ENCODE measurements around the gene PHLPP1.
A peak's percentile ranks its signal among the peaks of the same experiment; 100 is the strongest.

Gene PHLPP1

DNA sequence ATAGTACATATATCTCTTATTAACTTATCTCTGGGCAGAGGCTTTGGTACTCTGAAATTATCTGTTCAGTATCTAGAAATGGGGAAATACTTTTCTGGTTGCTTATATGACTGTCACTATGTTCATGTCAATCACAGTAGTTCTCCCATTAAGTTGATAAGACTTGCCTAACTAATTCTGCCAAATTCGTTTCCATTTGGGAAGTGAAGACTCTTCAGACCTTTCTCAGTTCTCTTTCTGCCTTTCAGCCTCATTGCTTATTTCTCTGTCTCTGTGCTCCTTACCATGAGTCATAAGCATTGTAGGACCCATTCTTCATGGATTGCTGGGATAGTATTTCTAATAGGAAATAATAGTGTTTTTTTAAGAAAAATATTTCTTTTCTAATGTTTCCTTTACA lies 113.5 kb downstream of the PHLPP1 start:
- TF ChIP-seq FOXP2 (optimal IDR thresholded peaks at IDR 0.05; ENCODE audit: control extremely low read depth, extremely low read length, insufficient read depth) (no peak), EZH2 (IDR thresholded peaks at IDR 0.05) (no peak), POLR2AphosphoS5 (IDR thresholded peaks at IDR 0.05; ENCODE audit: borderline replicate concordance, low read depth, low read length) (no peak)
- no peak overlapping the region for H3K4me3 ChIP-seq
- H3K9ac ChIP-seq (ENCODE audit: insufficient read length) = no peak overlapping the region
- no peaks in the 10 kb centered on the region for H3K9me3 ChIP-seq (ENCODE audit: low read depth, low read length)
- no peak overlapping the region for H3K27ac ChIP-seq
- H3K36me3 ChIP-seq (ENCODE audit: insufficient read depth, low read length) = no peaks in the 10 kb centered on the region
- no peak for DNase-seq (ENCODE audit: low read depth, low spot score)

DNA sequence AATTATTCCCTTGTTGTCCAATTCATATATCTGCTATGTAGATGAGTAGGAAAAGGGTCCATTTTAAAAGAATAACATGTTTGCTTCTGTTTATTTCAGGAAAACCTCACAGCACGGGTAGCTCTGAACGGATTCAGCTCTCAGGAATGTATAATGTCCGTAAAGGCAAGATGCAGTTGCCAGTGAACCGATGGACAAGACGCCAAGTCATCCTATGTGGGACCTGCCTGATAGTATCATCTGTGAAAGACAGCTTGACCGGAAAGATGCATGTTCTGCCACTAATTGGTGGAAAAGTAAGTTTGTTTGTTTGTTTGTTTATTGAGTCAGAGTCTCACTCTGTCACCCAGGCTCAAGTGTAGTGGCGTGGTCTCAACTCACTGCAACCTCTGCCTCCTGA lies 114.6 kb downstream of the PHLPP1 start:
- Histone ChIP-seq H3K9ac (ENCODE audit: insufficient read length) (no peak overlapping the region), H3K27ac (no peak overlapping the region), H3K4me3 (no peak overlapping the region), H3K9me3 (ENCODE audit: low read depth, low read length) (no peaks in the 10 kb centered on the region), H3K36me3 (ENCODE audit: insufficient read depth, low read length) (no peaks in the 10 kb centered on the region)
- no peak for DNase-seq (ENCODE audit: low read depth, low spot score)
- no peak for TF ChIP-seq FOXP2 (optimal IDR thresholded peaks at IDR 0.05; ENCODE audit: control extremely low read depth, extremely low read length, insufficient read depth)
- no peak for TF ChIP-seq EZH2 (IDR thresholded peaks at IDR 0.05)
- no peak for TF ChIP-seq POLR2AphosphoS5 (IDR thresholded peaks at IDR 0.05; ENCODE audit: borderline replicate concordance, low read depth, low read length)

GRCh38 chr18:62832282-62832681 lies 116.9 kb downstream of the PHLPP1 start:
- DNase-seq (ENCODE audit: low read depth, low spot score) = no peak
- Histone ChIP-seq H3K9ac (ENCODE audit: insufficient read length) (no peak overlapping the region), H3K4me3 (no peak overlapping the region), H3K9me3 (ENCODE audit: low read depth, low read length) (no peaks in the 10 kb centered on the region), H3K27ac (no peak overlapping the region), H3K36me3 (ENCODE audit: insufficient read depth, low read length) (no peaks in the 10 kb centered on the region)
- no peak for TF ChIP-seq EZH2 (IDR thresholded peaks at IDR 0.05)
- no peak for TF ChIP-seq POLR2AphosphoS5 (IDR thresholded peaks at IDR 0.05; ENCODE audit: borderline replicate concordance, low read depth, low read length)
- TF ChIP-seq FOXP2 (optimal IDR thresholded peaks at IDR 0.05; ENCODE audit: control extremely low read depth, extremely low read length, insufficient read depth) = no peak

DNA sequence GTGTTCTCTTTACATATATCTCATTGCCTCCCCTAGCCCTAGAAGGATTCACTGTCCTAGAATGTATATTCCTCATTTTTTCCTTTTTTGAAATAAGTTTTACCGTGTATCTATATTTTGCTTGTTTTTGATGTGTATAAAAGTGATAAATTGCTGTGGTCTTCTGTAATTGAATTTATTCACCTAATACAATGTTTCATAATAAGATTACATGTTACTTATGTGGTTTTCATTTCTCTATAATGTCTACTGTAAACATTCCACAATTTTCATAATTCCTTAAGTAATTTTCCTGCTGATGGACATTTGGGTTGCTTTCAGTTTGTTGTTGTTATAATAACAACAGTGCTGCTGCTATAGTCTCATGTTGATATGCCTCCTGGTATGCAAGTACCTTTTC lies 118.2 kb downstream of the PHLPP1 start:
- Histone ChIP-seq H3K9me3 (ENCODE audit: low read depth, low read length) (no peaks in the 10 kb centered on the region), H3K4me3 (no peak overlapping the region), H3K27ac (no peak overlapping the region), H3K36me3 (ENCODE audit: insufficient read depth, low read length) (no peaks in the 10 kb centered on the region), H3K9ac (ENCODE audit: insufficient read length) (no peak overlapping the region)
- DNase-seq (ENCODE audit: low read depth, low spot score) = no peak
- no peak for TF ChIP-seq EZH2 (IDR thresholded peaks at IDR 0.05)
- TF ChIP-seq FOXP2 (optimal IDR thresholded peaks at IDR 0.05; ENCODE audit: control extremely low read depth, extremely low read length, insufficient read depth) = no peak
- no peak for TF ChIP-seq POLR2AphosphoS5 (IDR thresholded peaks at IDR 0.05; ENCODE audit: borderline replicate concordance, low read depth, low read length)

- TF ChIP-seq POLR2AphosphoS5 (IDR thresholded peaks at IDR 0.05; ENCODE audit: borderline replicate concordance, low read depth, low read length) (no peak), EZH2 (IDR thresholded peaks at IDR 0.05) (no peak), FOXP2 (optimal IDR thresholded peaks at IDR 0.05; ENCODE audit: control extremely low read depth, extremely low read length, insufficient read depth) (no peak)
- Histone ChIP-seq H3K9ac (ENCODE audit: insufficient read length) (no peak overlapping the region), H3K27ac (no peak overlapping the region), H3K9me3 (ENCODE audit: low read depth, low read length) (no peaks in the 10 kb centered on the region), H3K4me3 (no peak overlapping the region), H3K36me3 (ENCODE audit: insufficient read depth, low read length) (no peaks in the 10 kb centered on the region)
- DNase-seq (ENCODE audit: low read depth, low spot score) = no peak
These were observed 119.4 kb downstream of the PHLPP1 start for GRCh38 chr18:62834715-62835114.

GRCh38 chr18:62837011-62837410 lies 121.7 kb downstream of the PHLPP1 start:
- no peak for DNase-seq (ENCODE audit: low read depth, low spot score)
- TF ChIP-seq EZH2 (IDR thresholded peaks at IDR 0.05) (no peak), FOXP2 (optimal IDR thresholded peaks at IDR 0.05; ENCODE audit: control extremely low read depth, extremely low read length, insufficient read depth) (no peak), POLR2AphosphoS5 (IDR thresholded peaks at IDR 0.05; ENCODE audit: borderline replicate concordance, low read depth, low read length) (no peak)
- H3K9ac ChIP-seq (ENCODE audit: insufficient read length) = no peak overlapping the region
- no peak overlapping the region for H3K4me3 ChIP-seq
- H3K27ac ChIP-seq = no peak overlapping the region
- H3K36me3 ChIP-seq (ENCODE audit: insufficient read depth, low read length) = no peaks in the 10 kb centered on the region
- no peaks in the 10 kb centered on the region for H3K9me3 ChIP-seq (ENCODE audit: low read depth, low read length)

GRCh38 chr18:62838475-62839098 lies 123.2 kb downstream of the PHLPP1 start:
- TF ChIP-seq EZH2 (IDR thresholded peaks at IDR 0.05) (no peak), POLR2AphosphoS5 (IDR thresholded peaks at IDR 0.05; ENCODE audit: borderline replicate concordance, low read depth, low read length) (no peak)
- Histone ChIP-seq H3K27ac (no peak overlapping the region), H3K4me3 (no peak overlapping the region), H3K9me3 (ENCODE audit: low read depth, low read length) (no peaks in the 10 kb centered on the region), H3K36me3 (ENCODE audit: insufficient read depth, low read length) (no peaks in the 10 kb centered on the region), H3K9ac (ENCODE audit: insufficient read length) (no peak overlapping the region)
- DNase-seq (ENCODE audit: low read depth, low spot score) = peak; percentile 34

GRCh38 chr18:62839874-62840713 lies 124.8 kb downstream of the PHLPP1 start:
- Histone ChIP-seq H3K9ac (ENCODE audit: insufficient read length) (no peak overlapping the region), H3K36me3 (ENCODE audit: insufficient read depth, low read length) (no peaks in the 10 kb centered on the region), H3K4me3 (no peak overlapping the region), H3K27ac (no peak overlapping the region), H3K9me3 (ENCODE audit: low read depth, low read length) (no peaks in the 10 kb centered on the region)
- DNase-seq (ENCODE audit: low read depth, low spot score) = no peak
- TF ChIP-seq FOXP2 (optimal IDR thresholded peaks at IDR 0.05; ENCODE audit: control extremely low read depth, extremely low read length, insufficient read depth) (no peak), EZH2 (IDR thresholded peaks at IDR 0.05) (no peak), POLR2AphosphoS5 (IDR thresholded peaks at IDR 0.05; ENCODE audit: borderline replicate concordance, low read depth, low read length) (no peak)
